ENCODE data around the gene FPGS.
"Not testable (repeated sequence)": the region's sequence is repeated elsewhere in the genome, so short reads cannot be mapped to it uniquely, and the experiment has no call there.

FPGS gene

DNA sequence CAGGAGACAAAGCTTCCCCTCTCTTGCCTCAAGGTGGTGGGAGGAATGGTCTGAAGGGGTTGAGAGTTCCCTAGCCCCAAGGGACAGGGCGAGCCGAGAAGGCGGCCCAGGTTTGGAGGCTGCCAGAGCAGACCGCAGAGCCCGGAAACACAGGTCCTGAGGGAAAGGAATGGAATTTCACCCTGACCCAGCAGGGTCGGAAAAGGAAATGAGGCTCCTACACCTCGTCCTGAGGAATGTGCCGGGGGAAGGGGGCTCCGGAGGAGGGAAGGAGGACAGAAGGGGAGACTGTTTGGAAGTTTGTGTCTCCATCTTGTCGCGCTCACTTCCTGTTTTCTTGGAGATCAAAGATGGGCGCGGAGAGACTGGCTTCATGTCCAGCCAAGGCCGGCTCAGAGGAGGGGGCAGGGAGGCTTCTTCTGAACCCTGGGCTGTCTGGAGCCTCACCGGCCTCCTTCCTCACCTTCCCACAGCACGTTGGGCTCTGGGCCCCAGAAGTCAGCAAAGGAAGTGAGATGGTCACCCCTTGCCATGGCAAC lies 42.2 kb downstream of the FPGS start:
- no peak for FAIRE-seq

DNA sequence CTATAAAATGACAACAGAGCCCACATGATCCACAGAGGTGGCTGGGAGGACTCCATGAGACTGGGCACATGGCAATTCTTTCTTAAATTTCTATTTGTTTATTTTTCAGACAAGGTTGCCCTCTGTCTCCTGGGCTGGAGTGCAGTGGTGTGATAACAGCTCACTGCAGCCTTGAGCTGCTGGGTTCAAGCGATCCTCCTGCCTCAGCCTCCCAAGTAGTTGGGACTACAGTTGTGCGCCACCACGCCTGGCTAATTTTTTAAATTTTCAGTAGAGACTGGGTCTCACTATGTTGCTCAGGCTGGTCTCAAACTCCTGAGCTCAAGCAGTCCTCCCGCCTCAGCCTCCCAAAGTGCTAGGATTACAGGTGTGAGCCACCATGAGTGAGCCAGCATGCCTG lies 42.9 kb downstream of the FPGS start:
- FAIRE-seq, result not testable (repeated sequence)

DNA sequence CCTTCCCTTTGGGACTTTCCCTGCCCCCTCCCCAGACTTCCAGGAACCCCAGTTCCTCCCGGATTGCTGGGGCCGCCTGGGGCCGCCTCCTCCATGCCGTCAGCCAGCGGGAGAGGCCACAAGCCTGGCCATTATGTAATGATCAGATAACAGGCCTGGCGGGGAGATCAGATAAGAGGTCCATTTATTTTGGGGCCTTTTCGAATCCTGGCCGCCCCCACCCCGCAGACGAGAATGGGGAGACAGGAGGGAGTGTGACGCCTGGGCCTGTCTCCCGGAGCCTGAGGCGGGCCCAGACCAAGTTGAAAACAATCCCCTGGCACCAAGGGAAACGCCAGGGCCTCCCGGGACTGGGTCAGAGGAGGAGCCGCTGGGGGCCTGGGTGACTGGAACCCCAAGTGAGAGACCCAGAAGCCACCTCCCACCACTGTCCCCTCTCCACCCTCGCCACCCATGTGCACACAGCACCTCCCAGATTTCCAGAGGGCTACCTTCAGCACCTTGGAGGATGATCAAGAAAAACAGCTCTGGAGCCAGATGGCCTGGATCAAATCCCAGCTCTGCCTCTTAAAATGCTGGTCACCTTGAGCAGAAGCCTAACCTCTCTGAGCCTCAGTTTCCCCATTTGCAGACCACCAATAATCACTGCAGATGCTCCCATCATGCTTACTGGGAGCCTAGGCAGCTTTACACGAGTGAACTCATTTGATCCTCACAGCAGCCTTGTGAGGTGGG lies 43.9 kb downstream of the FPGS start:
- FAIRE-seq, result no peak

DNA sequence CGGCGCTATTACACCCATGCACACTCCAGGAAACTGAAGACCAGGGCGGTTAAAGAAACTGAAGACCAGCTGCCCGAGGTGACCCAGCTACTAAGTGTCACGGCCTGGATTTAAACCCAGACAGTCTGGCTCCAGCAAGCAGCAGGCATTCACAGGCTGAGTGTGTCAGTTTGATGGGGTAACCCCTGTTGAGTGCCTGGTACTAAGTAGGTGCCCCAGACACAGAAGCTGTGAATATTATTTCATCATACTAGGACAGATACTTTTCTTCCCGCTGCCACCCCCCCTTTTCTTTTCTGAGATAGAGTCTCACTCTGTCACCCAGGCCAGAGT lies 44.5 kb downstream of the FPGS start:
- FAIRE-seq, result no peak

DNA sequence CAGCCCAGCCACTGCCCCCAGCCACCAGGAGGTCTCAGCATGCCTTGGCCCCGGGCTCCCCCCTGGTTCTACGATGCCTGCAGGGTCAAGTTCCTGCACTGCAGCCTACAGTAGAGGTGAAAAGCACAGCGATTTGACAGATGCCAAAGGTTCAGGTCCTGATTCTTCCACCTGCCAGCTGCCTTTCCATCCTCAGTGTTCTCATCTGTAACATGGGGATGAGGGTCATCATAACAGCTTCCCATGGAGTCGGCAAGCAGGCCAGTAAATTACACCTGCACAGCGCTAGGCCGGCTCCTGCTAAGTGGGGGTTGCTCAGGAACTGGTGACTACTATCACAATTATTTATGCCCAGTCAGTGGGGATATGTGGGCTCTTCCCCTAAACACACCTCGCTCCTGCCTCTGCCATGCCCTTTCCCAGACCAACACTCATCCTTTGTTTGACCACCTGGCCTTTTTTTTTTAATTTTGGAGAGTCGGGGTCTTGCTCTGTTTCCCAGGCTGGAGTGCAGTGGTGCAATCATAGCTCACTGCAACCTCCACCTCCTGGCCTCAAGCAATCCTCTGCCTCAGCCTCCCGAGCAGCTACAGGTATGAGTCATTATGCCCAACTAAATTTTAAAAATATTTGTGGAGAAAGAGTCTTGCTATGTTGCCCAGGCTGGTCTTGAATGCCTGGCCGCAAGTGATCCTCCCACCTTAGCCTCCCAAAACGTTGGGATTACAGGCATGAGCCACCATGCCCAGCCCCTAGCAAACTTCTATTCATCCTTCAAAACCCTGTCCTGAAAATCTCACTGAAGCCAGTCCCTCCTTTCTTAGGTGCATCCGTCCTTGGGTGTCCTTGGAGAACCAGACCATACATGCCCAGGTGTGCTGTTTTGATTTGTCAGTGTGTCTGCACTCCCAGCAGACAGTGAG lies 45.4 kb downstream of the FPGS start:
- no peak for FAIRE-seq

DNA sequence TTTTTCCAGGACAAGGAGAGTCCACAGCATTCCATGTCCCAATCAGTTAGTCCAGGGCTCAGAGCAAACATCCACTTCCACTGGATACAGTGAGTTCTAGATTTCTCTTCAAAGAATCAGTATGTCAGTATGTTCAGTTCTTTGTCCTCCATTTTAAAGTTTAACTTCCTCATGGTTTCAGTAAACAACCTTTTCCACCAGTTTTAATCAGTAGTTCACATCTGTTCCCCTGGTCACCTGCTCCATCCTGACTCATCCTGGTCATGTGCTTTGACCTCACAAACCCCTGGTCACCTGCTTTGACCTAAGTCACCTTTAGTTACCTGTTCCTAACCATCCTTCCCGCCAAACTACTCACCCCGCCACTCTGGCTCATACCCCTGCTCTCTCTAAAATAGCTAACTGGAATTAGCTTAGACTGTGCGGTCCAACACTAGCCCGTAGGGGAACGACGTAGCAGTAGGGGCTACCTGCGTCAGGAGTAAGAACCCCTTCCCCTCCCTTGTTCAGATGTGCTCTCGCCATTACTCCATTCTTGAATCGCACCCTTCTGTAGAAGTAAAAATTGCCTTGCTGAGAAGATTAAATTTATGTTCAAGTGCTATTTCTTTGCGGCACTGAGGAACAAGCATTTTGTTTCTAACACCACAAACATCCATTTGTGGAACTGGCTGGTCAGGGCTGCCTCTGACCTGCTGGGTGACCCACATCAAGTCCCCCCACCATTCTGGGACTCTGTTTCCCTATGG lies 46.2 kb downstream of the FPGS start:
- FAIRE-seq, result no peak

DNA sequence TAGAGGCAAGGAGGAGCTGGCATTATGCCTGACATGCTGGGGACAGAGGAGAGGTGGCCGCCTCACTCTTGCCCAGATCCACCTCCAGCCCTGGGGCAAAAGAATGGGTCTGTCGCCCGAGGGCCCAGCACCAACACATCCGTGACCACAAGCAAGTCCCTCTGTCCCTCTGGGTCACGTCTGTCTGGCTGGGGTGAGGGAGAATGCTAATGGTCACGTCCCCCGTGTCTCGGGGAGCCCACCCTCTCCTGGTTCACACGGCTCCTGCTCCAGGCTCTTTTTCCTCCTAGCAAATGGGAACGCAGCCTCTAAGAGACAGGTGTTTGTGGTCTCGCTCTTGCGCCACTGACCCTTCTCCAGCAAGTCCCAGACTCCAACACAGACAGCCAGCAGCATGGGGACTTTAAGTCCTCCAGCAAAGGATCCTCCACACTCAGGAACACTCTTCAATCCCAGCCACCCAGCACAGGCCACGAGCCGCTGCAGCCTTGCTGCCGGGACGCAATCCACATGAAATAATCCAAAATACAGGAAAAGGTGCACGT lies 47.7 kb downstream of the FPGS start:
- no peak for FAIRE-seq

DNA sequence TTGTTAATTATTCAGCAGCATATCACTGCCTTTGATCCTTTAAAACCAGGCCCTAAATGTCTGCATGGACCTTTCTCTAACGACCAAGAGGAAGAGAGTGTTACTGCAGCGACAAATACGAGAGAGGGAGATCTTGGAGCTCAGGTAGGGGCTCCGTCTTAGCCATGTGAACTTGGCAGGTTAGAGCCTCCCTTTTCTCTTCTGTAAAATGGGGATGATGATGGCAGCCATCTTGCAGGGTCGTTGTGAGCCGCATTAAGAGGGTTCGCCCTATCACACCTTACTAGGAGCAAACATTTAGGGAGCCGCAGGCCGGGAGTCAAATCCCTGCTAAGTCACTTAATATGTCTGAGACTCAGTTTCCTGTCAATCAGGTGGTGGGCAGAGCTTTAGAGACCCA lies 50.1 kb downstream of the FPGS start:
- no peak for FAIRE-seq

DNA sequence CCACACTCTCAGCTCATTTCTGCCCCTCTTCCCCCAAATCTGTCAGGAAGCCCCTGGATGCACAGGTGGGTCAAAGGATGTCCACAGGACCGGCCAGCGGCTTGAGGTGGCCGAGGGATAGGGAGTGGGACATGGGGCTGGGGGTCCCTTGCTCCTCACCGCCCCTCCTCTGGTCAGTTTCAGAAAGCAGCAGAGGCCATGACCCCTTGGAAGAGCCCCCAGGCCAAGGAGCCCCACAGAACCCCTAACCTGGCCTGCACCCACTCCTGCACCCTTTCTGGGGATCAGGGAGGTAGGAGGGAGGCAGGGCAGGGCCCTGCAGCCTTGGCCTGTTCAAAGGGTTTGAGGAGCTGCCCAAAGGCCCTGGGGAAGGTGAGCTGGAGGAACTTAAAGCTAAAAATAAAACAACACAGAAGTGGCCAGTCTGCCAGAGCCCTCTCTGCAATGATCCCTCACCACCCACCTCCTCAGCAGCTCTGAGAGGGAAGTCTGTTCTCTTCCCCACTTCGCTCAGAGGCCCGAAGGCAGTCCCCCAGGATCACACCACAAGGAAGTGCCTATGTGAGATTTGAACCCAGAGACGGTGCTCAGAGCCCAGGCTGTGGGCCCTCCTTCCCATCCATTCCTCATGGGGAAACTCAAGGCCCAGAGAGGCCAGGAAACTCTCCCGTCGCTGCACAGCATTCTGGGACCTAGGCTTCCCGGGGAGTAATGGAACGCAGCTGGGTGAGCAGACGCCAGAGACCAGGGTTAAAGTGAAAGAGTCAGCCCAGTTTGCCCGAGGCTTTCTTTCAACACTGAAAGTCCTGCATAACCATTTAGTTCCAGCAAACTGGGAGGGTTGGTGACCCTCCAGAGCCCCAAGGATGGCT lies 50.9 kb downstream of the FPGS start:
- no peak for FAIRE-seq

DNA sequence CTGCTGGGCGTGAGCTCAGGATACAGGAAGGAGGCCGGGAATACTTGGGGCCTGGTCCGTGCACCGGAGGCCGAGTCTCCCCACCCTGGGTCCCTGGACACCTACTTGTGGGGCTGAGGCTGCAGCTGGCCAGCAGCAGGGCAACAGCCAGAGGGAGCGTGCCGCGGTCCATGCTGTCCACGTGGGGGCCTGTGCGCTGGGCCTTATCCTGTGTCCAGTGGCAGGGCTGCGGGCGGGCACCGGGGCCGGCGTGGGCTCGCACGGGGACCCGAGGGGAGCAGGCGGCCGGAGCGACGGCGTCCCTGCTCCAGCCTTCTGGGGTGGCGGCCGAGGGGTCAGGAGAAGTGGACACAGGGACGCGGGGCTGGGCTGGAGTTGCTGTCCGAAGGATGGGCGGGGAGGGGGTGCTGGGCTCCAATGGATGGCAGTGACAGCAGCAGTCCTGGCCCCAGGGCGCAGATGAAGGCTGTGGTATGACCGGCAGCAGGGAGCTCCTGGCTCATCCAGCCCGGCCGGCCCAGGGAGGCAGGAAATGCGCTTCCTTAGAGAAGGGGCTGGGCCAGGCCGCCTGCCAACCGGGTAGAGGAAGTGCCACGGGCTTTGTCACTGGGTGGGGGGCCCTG lies 51.6 kb downstream of the FPGS start, which contains the start of gene ENG:
ENG (minus strand) TSS at position 475 of the 623 bp plus-strand sequence; CDS start at position 172, 303 bp downstream.
- no peak for FAIRE-seq

DNA sequence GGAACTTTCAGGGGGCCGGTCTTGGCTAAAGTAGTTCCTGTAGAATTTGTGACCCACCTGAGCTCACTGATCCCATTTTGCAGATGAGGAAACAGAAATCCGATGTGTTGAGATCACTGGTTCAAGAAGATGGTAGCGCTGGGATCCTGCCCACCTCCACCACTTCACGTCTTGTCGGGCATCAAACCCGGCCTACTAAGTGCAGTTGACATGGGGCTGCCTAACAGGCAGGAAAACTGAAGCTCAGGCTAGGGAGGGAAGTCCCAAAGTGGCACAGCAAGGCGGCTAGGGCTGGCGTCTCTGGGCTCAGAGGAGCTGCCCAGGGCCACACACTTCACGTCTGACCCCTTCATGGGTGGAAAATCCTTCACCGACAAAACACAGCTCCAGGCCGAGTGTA lies 52.3 kb downstream of the FPGS start:
- FAIRE-seq, result no peak

DNA sequence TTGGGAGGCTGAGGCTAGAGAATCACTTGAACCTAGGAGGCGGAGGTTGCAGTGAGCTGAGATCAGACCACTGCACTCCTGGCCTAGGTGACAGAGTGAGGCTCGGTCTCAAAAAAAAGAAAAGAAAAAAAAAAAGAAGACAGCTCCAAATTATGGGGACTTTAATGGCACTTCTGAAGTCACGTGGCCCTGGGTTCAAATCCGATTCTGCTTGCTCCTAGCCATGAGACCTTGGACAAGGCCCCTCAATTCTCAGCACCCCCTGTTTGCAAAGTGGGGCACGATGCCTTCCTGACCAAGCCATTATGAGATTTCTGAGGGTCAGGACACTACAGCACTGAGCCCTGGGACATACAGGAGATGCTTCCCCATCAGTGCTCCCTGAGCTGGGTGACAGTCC lies 52.8 kb downstream of the FPGS start:
- FAIRE-seq, result no peak

DNA sequence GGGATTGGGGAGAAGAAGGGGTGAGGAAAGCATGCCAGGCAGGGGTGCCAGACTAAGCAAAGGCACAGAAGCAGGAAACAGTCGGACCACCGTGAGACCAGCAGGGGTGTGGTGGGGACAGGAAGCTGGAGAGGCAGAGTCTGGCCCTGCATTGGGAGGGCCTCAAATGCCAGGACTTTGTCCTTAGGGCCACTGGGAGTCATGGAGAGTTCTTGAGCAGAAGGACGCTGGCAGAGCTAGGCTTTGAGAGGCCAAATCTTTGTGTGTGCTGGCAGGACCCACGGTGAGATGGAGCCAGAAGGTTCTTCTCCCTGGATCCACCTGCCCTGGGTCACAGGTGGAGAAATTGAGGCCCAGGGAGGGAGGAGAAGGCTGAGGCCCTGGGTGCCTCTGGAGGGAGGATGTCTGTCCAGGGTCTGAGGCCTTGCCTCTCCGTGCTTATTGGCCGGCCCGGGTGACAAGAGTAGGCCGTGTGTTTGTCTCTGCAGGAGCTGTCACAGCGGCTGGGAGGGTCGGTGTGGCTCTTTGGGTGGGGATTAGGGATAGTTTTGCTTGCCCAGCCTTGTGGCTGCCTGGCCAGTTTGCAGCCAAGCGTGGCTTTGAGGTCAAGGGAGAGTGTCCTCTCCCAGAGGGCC lies 53.5 kb downstream of the FPGS start:
- no peak for FAIRE-seq

DNA sequence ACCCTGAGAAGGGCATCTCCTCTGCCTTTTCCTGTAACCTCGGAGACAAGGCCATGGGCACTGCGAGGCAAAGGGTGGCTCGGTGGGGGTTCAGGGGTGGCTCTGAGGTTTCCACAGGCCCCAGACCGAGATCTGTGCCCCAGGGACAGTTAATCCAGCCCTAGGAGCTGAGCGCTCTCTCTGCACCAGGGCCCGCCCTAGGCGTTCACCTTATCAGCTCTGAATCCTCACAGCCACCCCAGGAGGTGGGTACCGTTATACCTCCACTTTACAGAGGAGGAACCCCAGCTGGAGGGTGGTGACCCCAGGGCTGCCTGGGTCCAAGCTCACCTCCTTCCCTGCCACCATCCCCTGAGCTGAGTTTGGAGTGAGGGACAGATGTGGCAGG lies 54.0 kb downstream of the FPGS start:
- FAIRE-seq, result no peak

DNA sequence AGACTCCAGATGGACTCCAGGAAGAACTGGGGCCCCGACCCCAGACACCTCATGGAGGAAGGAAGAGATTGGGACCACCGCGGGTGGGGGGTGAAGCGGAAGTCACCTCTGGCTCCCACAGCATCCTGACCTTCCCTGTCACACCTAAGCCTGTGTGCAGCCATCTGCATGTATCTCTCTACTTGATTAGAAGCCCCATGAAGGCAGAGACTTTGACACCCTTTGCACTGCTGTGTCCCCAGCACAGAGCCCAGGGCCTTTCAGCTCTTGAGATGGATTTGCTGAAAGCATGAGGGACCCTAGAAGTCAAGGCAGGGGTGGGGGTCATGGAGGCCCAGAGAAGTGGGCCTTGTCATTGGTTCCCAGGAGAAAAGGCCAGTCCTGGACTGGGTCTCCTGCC lies 54.6 kb downstream of the FPGS start:
- FAIRE-seq, result no peak

DNA sequence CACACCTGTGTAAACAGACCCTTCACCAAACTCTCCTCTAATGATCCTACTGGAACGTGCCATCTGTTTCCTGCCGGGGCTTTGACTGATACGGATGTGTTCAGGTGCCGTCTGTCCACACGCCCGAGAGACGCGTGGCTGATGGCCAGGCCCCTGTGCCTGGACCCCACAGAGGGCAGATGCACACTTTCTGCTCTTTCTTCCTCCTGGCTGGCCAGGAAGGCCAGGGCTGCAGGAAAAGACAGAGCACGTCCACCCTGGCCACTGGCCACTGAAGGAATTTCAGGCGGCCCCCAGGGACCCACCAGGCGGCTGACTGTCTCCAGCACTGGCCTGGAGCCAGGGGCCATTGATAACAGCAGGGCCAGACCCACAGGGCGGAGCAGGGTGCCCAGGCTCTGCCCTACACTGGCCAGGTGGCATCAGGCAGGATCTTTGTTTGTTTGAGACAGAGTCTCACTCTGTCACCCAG lies 55.4 kb downstream of the FPGS start:
- FAIRE-seq, result no peak

DNA sequence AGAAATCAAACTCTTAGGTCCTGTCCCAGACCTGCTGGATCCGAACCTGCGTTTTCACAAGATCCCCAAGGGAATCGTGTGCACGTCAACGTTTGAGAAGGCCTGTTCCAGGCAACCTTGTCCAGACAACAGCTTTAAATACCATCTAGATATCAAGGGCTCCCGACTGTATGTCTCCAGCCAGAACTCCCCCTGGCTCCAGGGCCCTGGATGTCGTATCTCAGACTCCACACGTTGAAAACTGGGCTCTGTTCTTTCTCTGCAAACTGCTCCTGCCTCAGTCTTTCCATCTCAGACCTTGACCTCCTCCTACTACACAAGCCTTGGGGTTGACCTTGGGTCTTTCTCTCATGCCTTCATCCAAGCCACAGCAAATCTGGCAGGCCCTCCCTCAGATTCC lies 57.6 kb downstream of the FPGS start:
- no peak for FAIRE-seq

DNA sequence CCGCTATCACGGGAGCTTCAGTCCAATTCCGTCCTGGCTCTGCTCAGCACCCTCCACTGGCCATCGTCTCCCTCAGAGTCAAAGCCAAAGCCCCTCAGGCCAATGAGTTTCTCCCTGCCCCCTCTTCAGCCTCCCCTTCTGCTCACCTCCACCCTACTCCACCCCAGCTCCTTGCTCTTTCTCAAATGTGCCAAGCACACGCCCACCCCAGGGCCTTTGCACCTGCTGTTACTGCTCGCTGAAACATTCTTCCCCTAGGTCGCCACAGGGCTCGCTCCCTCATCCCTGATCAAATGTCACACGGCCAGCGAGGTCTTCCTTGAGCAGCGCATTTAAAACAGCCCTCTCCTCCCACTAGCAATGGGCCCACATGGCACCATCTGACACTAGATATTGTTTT lies 58.1 kb downstream of the FPGS start:
- no peak for FAIRE-seq

DNA sequence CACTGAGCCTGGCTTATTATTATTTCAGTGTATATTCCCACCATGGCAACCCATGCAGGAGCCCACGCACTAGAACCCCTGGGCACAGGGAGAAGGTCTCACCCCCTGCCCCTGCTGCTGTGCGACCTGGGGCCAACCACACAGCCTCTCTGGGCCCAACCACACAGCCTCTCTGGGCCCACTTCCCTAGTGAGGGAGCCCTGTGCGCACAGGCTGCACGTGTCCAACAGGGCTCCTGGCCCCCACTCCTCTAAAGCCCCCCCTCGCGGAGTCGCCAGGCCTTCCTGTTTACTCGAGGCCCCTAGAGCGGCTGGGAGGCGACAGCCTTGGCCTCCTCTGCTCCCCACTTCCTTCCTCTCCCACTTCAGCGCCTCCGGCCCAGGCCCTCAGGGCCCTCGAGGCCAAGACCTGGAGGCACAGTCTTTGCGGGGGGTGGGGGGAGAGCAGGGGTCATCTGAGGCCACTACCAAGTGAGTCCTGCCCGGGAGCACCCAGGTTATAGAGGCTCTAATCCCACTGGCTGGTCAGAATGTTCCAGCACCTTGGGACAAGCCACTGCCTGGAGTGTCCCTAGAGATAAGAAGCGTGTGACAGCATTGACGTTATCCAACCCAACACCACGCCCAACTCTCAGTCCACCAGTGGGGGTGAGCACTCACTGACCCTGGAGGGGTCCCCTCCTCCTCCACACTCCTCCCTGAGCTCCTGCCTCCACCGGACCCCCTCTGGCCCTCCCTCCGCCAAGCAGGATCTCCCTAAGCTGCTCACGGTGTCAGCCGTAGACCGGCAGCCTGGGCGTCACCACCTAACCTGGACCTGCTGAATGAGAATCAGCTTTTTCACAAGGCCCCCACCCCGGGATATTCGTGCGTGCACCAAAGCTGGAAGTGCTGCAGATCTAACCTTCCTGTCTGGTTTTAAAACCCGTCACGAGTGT lies 59.7 kb downstream of the FPGS start:
- FAIRE-seq, result no peak

DNA sequence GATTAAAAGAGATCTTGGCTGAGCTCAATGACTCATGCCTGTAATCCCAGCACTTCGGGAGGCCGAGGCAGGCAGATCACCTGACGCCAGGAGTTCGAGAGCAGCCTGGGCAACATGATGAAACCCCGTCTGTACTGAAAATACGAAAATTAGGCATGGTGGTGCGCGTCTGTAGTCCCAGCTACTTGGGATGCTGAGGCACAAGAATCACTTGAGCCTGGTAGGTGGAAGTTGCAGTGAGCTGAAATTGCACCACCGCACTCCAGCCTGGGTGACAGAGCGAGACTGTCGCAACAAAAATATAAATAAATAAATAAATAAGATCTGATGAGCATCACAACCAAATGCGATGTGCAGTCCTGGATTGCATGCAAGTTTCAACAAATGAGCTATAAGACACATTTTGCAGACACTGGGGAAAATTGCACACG lies 60.5 kb downstream of the FPGS start:
- no peak for FAIRE-seq

All from TTC549 (cell line).